Choroid plexus epithelial cell (primary cell): ENCODE results near the gene KDM2B.

Experiments used
- DNase-seq: peaks from one replicate; pipeline ENCODE4 v3.0.0-alpha.2; 2010; ENCODE audit warnings: low read depth
- H3K4me3 ChIP-seq: 2 replicates; pipeline ENCODE4 v1.5.1; 2011; ENCODE audit warnings: low read depth, mild to moderate bottlenecking, control low read depth, low read length, moderate library complexity
- CTCF ChIP-seq: conservative IDR thresholded peaks from 2 replicates; pipeline ENCODE4 v1.5.1; 2011; ENCODE audit warnings: low read depth, mild to moderate bottlenecking, control low read depth, inconsistent platforms, low read length, moderate library complexity

The KDM2B gene

GRCh38 chr12:121430833-121431415 lies 149.9 kb downstream of the KDM2B start:
- TF ChIP-seq CTCF, result no peak
- DNase-seq, result no peak
- no peak overlapping the region for H3K4me3 ChIP-seq

GRCh38 chr12:121428883-121429282 lies 151.9 kb downstream of the KDM2B start:
- TF ChIP-seq CTCF, result no peak
- DNase-seq, result no peak
- H3K4me3 ChIP-seq, result no peak overlapping the region

- no peak for TF ChIP-seq CTCF
- H3K4me3 ChIP-seq, result no peak overlapping the region
- DNase-seq, result no peak
Observed at GRCh38 chr12:121427556-121428050, 153.2 kb downstream of the KDM2B start.

GRCh38 chr12:121424624-121424975 lies 156.2 kb downstream of the KDM2B start:
- H3K4me3 ChIP-seq, result no peak overlapping the region
- DNase-seq, result no peak
- no peak for TF ChIP-seq CTCF

- no peak for TF ChIP-seq CTCF
- no peak overlapping the region for H3K4me3 ChIP-seq
- DNase-seq, result no peak
Observed at GRCh38 chr12:121423682-121424623, 156.9 kb downstream of the KDM2B start.

DNA sequence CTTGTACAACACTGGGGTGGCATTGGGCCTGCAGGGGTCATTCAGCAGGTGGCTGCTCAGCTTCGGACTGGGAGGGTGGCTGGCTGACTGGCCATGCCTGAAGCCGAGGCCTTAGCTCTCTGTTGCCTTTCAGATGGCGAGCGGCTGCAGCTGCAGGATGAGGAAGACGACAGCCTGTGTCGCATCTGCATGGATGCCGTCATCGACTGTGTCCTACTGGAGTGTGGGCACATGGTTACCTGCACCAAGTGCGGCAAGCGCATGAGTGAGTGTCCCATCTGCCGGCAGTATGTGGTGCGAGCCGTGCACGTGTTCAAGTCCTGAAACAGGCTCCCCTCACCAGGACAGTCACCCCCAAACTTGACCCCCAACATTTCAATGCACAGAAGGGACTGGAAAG lies 157.6 kb downstream of the KDM2B start:
- no peak for DNase-seq
- no peak overlapping the region for H3K4me3 ChIP-seq
- no peak for TF ChIP-seq CTCF

DNA sequence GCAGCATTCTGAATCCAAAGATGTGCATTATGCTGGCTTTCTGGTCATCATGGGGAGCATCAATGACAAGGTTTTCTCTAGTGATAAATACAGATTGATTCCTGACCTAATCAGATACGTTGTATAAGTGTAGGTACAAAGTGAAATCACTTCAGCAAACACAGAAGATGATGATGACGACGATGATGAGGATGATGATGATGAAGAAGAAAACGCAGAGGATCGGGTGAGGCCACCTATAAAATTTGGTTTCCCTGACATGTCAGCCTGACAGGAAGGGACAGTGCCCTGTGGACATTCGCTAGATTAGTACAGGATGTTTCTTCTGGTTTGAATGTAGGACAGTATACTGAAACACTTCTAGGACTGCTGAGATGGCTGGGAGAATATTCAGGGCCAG lies 160.7 kb downstream of the KDM2B start:
- DNase-seq, result no peak
- TF ChIP-seq CTCF, result no peak
- H3K4me3 ChIP-seq, result no peak overlapping the region
